Upper lobe of right lung (tissue), 1 donor: ENCODE measurements around the gene SUMO3. TPM values are rescaled to one million over a fixed set of nuclear protein-coding genes. Genes with fewer than 3 reads are reported as not detected.
A peak's percentile ranks its signal among the peaks of the same experiment; 100 is the strongest.

Experiments used
- ATAC-seq: fragments of 200-7000 bp; cut with Tn5 transposase; one replicate; pipeline ENCODE4 v1.9.1; 2020; ENCODE audit warnings: mild to moderate bottlenecking, moderate library complexity
- DNase-seq: peaks from one replicate; pipeline ENCODE4 v3.0.0-alpha.2; 2020
- H3K27ac ChIP-seq: fragments of 200-600 bp; one replicate; pipeline ENCODE4 v1.8.0; 2022
- H3K27me3 ChIP-seq: fragments of 200-600 bp; one replicate; pipeline ENCODE4 v1.8.0; 2022; ENCODE audit warnings: mild to moderate bottlenecking
- H3K36me3 ChIP-seq: fragments of 200-600 bp; one replicate; pipeline ENCODE4 v1.8.0; 2022
- H3K4me1 ChIP-seq: fragments of 200-600 bp; one replicate; pipeline ENCODE4 v1.8.0; 2022
- H3K4me3 ChIP-seq: fragments of 200-600 bp; one replicate; pipeline ENCODE4 v1.8.0; 2022; ENCODE audit warnings: mild to moderate bottlenecking
- H3K9me3 ChIP-seq: fragments of 200-600 bp; one replicate; pipeline ENCODE4 v1.8.0; 2022
- CTCF ChIP-seq: fragments of 200-600 bp; IDR thresholded peaks from one replicate; pipeline ENCODE4 v1.8.0; 2022; ENCODE audit warnings: antibody characterized with exemption
- intact Hi-C: fragments of 100-400 bp; cut with DNase I; formaldehyde crosslinking; loops from one replicate; pipeline ENCODE4 v1.11.0; 2022
- total RNA-seq: library from RNA; stranded (reverse); fragmentation: NEBNext Ultra II Directional; extraction: Animal tissue kit (Norgen Biotek cat#: 25700); gene quantifications from one replicate; pipeline ENCODE4 v1.2.1, GENCODE V29; 2021
- donor health status: DM: no; HTN: yes; CAD: no; lungs with severe emphysema.

Gene SUMO3
- total RNA-seq, 1 donor from 2014 or later = 85.0 TPM

GRCh38 chr21:44849616-44850130, 31.8 kb upstream of the SUMO3 start:
- H3K4me3 ChIP-seq = no peak overlapping the region
- no peaks in the 10 kb centered on the region for H3K9me3 ChIP-seq
- DNase-seq = peak; percentile 35
- intact Hi-C loops = loop anchor here (10.0 kb wide), 1 partner anchor 45 kb away; the partner anchor contains the start of gene UBE2G2
- ATAC-seq = no peak
- no peak for TF ChIP-seq CTCF
- H3K27me3 ChIP-seq = no peaks in the 10 kb centered on the region
- H3K27ac ChIP-seq = no peak overlapping the region
- peaks cover 19% of the 10 kb centered on the region for H3K4me1 ChIP-seq
- peaks cover 51% of the 10 kb centered on the region for H3K36me3 ChIP-seq

GRCh38 chr21:44848821-44849521, 31.1 kb upstream of the SUMO3 start:
- peaks cover 19% of the 10 kb centered on the region for H3K4me1 ChIP-seq

GRCh38 chr21:44847261-44848056, 29.6 kb upstream of the SUMO3 start:
- no peak overlapping the region for H3K27ac ChIP-seq
- TF ChIP-seq CTCF = no peak
- H3K9me3 ChIP-seq = no peaks in the 10 kb centered on the region
- intact Hi-C loops = no loop called here
- H3K4me1 ChIP-seq = peaks cover 19% of the 10 kb centered on the region
- no peak for ATAC-seq
- DNase-seq = peak; percentile 62
- peaks cover 36% of the 10 kb centered on the region for H3K36me3 ChIP-seq
- no peak overlapping the region for H3K4me3 ChIP-seq
- no peaks in the 10 kb centered on the region for H3K27me3 ChIP-seq

More at GRCh38 chr21:44848821-44849521, 31.1 kb upstream of the SUMO3 start:
- intact Hi-C loops = no loop called here
- no peak for ATAC-seq
- DNase-seq = peak; percentile 55
- no peak overlapping the region for H3K4me3 ChIP-seq
- H3K9me3 ChIP-seq = no peaks in the 10 kb centered on the region
- TF ChIP-seq CTCF = no peak
- H3K27ac ChIP-seq = no peak overlapping the region
- H3K36me3 ChIP-seq = peaks cover 43% of the 10 kb centered on the region
- no peaks in the 10 kb centered on the region for H3K27me3 ChIP-seq

GRCh38 chr21:44846485-44847260, 28.8 kb upstream of the SUMO3 start:
- intact Hi-C loops = no loop called here
- Histone ChIP-seq H3K9me3 (no peaks in the 10 kb centered on the region), H3K4me1 (peaks cover 19% of the 10 kb centered on the region), H3K27ac (peak overlapping the region; percentile 42), H3K27me3 (no peaks in the 10 kb centered on the region), H3K4me3 (no peak overlapping the region), H3K36me3 (peaks cover 33% of the 10 kb centered on the region)
- peak; percentile 46 for ATAC-seq
- DNase-seq = no peak
- TF ChIP-seq CTCF = no peak

- intact Hi-C loops = no loop called here
- peak overlapping the region; percentile 42 for H3K27ac ChIP-seq
- peak overlapping the region; percentile 31 for H3K4me3 ChIP-seq
- no peaks in the 10 kb centered on the region for H3K27me3 ChIP-seq
- H3K9me3 ChIP-seq = no peaks in the 10 kb centered on the region
- TF ChIP-seq CTCF = no peak
- DNase-seq = no peak
- ATAC-seq = no peak
- peaks cover 28% of the 10 kb centered on the region for H3K36me3 ChIP-seq
- H3K4me1 ChIP-seq = peaks cover 19% of the 10 kb centered on the region
These were observed 28.3 kb upstream of the SUMO3 start for GRCh38 chr21:44846224-44846484.
